IPS-11a (cell line): ENCODE data around the gene HOXB7.

Experiments
- H3K4me3 ChIP-seq: one replicate; pipeline ENCODE4 v1.5.1; 2013; ENCODE audit warnings: low read depth, low read length, control low read depth

HOXB7 gene

DNA sequence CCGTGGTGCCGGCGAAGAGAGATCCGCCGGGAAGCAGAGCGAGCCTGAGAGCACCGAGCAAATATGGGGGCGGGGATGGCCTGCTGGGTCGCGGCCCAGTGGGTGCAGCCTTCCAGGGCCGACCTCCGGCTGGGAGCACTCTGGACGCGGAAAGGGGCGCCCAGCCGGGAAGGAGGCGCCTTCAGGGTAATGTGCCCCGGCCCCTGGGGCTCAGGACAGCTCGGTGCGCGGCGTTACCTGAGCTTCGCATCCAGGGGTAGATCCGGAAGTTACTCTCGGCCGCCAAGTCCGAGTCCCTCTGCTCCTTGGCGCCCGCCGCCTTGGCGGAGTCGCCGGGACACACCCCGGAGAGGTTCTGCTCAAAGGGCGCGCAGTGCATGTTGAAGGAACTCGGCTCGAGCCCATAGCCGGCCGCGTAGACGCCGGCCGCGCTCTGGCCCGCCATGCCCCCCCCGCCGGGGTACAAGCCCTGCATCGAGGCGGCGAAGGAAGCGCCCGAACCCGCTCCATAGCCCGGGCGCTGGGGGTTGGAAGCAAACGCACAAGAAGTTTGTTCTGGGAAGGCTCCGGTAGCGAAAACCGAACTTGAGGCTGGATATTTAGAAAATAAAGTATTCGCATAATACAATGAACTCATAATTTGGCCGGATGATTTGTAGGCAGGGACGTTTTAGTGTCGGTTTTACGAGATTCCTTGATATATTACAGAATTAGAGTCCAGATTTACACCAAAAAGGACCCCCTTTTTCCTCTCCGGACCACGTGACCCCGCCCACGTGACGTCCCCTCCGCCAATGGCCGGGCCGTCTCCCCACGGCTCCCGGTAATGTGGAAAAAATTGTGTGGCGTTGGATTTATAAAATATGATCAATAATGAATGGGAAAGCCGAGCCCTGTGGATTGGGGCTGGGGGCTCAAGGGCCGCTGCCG is at the start of gene HOXB7:
HOXB7 (minus strand) TSS at position 736 of the 930 bp plus-strand sequence; CDS start at position 637, 99 bp downstream.
- H3K4me3 ChIP-seq = no peak within 1 kb of the TSS

DNA sequence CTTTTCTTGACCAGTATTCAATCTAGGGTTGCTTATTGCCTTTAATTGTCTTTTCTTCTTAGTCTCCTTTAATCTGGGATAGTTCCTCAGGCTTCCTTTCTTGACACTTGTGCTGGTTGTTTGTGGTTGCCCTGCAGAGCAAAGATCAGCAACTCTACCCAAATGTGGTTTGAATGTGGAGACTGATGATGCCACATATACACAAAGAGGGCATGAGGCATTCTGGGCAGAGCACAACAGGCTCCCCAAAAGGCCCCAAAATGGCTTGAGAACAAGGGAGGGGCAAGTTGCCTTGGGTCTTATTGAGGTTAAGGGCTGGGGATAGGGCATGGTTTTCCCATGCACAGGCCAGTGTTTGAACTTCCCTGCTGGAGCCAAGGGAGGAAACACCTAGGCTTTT is 45.1 kb upstream of the HOXB7 start:
- H3K4me3 ChIP-seq = no peak overlapping the region

DNA sequence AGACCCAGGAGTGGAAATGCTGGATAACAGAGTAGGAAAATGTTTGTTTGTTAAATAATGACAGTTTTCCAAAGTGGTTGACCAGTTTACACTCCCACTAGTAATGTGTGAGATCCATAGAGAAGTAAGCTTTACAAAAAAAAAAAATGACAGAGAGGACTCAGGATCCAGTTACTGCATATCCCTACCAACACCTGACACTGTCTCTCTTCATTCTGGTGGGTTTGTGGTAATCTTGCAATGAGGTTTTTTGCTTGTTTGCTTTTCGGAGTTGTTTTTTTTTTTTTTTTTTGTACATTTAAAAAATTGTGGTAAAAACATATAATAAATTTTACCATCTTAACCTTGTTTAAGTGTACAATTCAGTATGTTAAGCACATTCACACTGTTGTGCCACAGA is 38.9 kb upstream of the HOXB7 start:
- no peak overlapping the region for H3K4me3 ChIP-seq

DNA sequence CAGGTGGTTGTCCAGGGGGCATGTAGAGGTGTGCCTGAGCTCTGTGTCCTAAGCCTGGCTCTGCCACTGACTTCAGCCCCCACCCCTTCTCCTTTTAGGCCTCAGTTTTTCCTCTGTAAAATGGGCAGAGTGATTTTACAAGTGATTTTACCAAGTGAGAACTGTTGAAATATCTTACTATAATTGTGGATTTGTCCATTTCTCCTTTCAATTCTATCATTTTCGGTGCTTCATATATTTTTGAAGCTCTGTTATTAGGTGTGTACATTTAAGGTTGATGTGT is 37.1 kb upstream of the HOXB7 start:
- H3K4me3 ChIP-seq = no peak overlapping the region

DNA sequence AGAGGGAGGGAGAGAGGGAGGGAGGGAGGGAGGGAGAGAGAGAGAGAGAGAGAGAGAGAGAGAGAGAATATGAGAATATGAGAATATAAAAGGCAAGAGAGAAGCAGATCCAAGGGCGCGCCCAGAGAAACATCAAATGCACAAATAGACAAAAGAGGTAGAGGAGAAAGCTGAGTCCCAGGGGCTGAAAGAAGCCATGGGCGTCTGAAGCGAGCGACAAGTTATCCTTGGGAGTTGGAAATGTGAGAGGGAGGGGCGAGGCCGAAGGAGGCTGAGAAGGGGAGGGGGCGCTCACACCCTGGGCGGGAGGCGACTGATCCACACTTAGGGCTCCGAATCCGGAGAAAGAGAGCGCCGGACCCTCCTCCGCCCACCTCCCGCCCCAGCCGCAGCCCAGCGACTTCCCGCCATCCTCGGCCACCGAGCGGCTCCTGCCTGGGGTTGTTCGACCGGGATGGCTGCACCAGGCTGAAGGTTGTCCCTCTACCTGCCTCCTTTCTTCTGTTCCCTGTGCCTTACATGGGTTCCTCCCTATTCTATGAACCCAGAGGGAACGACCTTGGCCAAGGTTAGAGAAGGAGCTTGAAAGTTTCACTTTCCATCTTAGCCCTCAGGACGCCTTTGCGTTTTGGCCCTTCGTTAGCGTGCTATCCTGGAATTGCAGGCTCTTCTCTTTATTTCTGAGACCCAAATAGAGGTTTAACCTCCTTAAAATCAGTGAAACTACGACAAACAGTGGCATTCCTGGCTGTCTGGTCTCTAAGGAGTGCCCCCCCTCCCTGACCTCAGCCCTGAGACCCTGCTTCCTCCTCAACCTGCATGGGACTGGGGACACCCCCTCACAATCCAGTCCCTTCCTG is 36.5 kb upstream of the HOXB7 start:
- peak overlapping the region; percentile 10 for H3K4me3 ChIP-seq

DNA sequence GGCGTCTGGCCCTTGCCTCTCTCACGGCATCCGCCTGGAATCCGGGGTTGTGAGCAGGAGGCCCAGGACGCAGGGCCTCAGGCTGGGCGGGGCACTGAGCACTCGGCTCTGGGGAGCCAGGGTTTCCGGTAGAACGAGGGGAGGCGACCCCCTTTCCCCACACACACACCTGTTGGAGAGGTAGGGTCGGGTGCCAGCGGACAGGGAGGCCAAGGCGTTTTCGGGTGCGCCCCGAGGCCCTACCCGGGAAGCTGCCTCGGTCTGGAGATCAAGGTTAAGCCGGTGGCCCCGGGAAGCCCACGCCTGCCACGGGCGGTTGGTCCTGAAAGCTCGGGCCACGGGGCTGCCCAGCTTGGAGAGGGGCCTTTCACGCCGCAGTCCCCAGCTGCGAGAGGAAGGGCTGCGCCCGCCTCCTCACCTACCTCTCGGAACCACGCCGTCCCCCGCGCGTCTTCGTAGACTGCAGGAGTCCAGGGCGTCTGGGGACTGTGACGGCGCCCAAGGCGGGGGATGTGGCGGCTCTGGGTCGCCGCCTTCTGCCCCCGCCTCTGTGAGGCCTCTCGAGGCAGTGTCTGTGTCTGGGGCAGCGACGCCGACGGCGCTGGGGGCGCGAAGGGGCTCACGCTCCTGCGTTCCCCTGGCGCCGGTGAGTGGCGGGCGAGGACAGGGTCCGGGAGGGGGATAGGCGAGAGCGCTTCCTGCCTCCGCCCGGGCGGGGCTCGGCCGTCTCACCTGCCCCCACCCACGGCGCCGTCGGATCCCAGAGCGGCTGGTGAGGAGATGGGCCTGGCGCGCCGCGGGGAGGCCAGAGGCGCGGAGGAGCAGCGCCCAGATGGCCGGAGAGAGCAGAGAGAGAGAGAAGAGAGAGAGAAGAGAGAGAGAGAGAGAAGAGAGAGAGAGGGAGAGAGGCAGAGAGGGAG is 35.6 kb upstream of the HOXB7 start:
- no peak overlapping the region for H3K4me3 ChIP-seq

DNA sequence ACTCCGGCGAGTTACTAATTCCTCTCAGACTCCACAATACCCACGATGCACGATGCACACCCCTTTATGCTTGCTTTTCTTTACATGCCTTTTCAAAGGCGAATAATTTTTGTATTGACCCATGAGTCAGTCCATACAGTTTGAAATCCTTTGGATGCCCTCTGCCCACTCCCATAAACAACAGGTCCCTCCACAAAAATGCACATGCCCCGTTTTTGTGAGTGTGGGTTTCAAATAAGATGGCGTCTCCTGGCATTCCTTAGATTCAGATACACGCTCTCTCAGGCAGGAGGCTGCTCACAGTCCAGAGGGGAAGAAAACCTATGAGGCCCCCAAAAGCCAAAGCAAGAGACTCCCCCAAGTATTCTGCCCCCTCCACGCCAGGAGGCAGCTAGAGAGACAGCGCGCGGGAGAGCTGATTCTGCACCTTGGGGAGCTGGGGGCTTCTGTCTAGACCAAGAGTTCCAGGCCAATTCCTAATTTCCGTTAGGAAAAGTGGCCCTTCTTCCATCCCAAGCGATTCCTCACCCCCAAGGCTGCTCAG is 34.9 kb upstream of the HOXB7 start:
- H3K4me3 ChIP-seq = no peak overlapping the region

DNA sequence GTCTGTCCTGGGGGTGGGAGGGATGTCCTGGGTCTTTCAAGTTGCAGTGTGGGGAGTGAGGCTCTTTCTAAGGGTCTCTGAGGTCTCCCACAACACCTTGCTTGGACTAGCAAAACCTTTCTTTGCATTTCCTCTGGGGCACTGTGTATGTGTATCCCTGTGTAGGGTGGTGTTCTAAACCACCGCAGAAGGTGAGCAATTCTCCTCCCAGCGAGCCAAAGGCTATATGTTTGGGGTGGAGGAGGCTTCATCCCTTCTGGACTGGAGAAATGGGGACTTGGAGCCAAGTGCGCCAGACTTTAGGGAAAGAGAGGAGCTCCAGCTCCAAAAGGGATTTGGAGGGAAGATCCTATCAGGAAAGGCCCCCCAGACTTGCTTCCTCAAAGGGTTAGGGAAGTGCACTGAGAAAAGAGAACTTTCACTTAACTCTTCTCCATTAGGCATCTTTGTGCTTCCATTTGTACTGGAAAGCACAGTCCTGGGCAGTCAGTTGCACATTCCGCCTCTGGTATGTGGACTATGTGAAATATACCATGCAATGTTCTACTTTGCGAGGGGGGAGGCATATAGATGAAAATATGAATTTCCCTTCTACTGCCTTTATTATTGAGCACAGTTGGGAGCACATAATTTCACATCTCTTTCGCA is 34.2 kb upstream of the HOXB7 start:
- H3K4me3 ChIP-seq = no peak overlapping the region

DNA sequence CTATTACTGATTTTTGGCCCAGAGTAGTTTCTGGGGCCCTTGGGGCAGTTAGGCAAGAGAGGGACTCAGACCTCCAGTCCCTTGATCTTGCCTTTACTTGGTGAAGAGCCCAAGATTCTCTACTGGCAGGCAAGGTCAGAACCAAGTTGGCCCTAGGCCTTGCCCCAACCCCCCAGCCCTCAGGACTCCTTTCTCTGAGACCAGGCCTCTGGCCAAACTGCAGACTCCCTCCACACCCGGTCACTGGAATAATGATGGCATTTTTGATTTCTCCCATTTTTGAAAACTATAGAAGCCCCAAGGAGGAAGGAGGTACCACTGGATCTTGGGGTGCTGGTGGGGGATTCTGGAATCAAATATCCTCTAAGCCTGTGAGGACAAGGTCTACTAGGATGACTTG is 33.3 kb upstream of the HOXB7 start:
- H3K4me3 ChIP-seq = no peak overlapping the region

DNA sequence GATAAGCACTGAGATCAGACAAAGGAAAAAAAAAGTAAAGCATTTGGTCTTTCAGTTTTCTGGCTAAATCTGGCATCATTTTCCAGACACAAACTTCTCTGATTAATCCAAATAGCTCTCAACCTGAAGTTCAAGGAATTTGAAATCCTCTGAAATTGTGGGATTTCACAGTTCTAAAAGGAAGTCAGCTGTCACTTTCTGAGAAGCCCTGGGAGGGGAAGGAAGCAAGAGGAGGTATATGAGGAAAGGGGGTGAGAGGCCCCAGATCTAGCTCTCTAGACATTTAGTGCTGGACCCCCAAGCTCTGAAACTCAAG is 32.8 kb upstream of the HOXB7 start:
- no peak overlapping the region for H3K4me3 ChIP-seq

DNA sequence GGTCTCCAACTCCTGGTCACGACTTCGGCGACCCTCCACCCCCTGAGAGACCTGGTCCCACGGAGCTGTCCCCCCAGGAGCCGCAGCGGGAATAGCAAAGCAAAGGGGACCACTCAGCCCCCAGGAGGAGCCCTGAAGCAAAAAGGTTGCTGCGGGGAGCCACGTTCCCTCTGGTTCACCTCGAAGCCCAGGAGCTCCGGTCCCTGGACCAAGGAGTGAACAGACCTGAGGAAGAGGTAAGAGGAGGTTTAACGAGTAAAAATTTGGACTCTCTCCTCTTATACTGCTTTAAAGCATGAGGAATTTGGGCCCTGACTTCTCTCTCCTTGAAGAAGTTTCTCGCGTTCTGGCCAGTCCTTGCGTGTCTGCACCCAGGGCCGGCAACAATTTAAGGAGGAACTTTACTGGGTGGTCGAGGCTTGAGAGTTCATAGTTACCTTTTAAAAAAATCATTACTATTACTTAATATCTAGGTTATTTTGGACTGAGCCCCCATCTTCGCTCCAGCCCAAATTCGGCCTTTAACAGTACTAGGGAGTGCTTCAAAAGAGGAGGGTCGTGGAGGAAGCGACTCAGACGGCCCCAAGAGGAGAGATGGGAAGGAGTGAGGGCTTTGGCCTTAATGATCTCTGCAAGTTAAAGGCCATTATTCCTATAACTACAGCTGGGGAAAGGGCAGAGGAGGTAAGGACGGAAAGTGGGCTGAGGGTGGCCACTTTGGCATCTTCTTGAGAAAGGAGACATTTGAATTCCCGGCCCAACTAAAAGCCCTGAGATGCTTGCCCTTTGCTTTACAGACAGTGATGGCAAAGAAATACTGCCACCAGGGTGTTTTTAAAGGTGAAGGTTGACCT is 32.3 kb upstream of the HOXB7 start:
- no peak overlapping the region for H3K4me3 ChIP-seq

DNA sequence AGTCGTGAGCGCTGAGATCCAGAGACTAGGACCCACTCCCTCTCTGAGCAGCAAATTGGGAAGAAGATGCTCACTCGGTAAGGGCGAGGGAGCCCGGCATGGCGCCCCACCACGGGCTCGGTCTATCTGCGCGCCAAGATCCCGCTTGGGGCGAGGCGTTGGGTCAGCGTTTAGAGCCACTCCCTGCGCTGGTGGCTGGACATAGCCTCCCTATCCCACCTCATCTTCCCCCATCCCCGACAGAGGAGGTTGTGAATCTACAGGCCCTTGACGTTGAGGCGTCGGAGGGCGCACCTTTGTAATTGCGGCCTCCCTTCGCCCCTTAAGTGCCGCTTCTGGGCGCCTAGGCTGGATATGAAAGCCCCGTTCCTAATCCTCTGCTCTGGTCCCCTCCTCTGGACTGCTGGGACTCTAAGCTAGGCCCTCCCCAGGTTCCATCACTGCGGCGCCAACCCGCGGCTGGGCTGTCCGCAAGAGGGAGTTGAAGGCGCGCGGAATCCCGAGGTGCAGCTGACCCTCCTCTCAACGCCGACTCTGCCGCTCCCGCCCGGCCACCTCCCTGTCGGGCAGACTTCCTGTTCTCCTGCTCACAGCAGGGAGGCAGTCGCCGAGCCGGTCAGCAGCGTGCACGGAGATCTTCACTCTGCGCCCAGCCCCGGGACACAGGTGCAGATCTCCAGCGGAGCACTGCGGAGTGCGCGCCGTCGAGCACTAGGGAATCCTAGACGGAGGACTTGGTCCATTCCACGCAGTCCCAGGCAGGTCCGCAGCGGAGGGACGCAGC is 31.4 kb upstream of the HOXB7 start:
- H3K4me3 ChIP-seq = no peak overlapping the region

DNA sequence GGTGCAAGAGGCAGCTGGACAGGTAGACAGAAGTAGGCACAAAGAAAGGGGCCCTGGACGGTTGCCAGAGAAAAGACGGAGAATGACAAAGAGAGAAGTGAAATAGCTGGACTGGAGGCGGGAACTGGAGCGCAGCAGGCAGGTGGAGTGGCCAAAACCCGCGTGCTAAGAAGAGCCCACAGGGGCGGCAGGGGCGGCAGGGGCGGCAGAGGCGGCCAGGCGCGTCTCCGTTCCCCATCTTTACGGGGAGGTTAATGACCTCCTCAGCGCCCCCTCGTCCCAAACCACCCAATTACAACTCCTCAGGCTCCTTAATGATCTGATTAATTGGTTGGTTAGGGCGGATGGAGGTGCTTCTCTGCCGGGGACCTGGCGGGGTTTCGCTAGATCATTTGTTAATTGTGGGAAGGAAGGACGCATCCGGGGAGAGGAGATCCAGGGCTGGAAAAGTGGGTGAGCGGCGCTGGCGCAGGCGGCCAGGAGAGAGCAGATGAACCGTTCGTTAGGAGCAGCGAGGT is 30.8 kb upstream of the HOXB7 start:
- H3K4me3 ChIP-seq = no peak overlapping the region

DNA sequence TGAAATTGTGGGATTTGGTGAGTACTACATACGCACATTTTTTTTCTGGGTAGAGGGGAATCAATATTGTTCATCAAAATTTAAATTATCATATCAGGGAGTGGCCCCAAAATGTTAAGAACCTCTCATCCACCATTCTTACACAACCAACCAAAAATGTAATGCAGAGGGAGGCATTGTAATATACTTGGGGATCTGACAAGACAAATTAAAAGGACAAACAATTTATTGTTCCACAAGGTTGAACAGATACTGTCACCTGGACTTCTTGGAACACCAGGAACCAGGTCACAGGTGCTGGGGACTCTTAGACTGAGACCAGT is 30.0 kb upstream of the HOXB7 start:
- no peak overlapping the region for H3K4me3 ChIP-seq

DNA sequence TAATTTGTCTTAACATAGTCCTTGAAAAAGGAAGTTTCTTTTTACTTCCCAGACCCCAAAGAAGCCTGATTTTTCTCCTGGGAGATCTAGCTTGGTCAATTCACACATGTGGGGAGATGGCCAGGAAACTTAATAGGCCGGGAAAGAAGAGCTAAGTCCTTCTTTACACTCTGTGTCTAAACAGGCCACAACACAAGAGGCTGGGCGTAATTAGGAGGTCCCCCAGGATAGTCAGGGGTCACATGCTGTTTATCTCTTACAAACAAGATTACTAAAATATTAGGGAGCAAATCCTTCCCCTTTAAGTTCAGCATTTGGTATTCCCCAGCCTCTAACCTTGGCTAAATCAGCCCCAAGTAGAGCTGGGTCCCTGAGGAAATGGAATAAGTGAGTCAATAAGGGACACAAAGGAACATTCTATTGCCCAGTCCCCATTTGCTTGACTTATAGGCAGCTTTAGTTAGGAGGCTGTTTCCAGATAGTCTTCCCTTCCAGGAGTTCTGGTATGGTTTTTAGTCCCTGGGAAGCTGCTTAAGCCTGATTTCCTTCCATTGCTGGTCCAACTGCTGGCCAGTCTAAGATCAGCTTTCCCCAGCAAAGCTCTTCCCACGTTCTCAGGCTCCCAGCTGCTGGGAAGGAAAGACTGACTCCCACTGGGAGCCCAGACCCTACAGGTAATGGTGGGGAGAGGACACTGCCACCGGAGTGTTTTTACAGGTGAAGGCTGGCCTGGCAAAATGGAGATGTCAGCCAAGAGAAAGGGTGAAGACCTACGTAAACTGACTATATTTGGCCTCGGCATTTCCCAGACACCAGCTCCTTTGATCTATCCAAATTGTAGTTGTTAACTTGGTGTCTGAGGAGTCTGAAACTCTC is 29.4 kb upstream of the HOXB7 start:
- no peak overlapping the region for H3K4me3 ChIP-seq

DNA sequence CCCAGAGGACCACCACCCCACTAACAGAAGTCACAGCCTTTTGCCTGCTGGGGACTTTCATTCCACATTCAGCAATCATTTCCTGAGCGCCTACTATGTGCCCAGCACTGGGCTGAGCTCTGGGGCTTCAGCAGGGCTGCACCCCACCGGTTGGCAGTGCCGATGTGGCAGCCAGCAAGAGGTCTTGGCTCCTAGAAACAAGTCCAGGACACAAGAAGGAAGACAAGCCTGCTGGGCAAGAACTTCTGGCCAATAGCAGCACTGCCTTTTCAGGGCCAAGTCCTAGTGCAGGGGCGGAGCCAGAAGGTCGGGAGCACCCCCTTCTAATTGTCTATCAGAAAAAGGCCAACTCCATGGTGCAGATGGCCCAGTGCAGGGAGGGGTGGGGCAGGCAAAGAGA is 28.3 kb upstream of the HOXB7 start:
- no peak overlapping the region for H3K4me3 ChIP-seq

DNA sequence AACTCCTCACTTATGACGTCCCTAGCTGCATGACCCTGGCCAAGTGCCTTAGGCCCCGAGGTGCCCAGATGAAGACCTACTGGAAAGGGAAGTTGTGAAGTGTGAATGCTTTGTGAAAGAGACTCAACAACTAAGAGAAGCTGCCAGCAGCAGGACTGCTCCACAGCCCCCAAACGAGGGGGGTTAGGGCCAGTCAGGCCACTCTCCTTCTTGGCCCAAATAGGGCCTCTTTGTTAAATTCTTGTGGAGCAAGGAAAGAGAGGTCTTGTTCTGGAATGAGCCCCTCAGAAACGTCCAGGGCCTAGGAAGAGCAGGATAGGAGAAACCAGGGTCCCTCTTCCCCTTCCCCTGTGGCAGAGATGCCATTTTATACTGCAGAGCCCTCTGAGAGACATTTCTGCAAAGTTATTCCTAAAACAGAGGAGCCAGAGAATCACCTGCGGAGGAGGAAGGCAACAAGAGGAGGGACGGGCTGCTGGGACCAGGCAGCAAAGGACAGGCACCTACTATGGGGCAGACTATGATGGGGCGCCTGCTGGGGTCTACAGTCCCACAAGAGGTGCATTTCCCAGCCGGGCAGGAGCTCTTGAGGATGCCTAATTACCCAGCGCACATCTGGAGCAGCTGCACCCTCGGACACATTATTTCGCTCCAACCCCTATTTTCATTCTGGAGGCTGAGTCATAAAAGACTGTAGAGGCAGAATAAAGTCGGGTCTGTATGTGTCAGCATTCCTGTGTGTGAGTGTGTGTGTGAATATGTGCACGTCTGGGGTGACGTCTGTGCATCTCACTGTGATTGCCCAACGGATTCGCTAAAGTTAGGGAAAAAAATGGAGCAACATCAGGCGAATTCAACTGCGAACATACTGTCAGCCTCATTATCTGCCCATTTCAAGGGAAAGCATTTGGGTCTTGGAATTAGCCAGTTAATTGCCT is 26.8 kb upstream of the HOXB7 start:
- H3K4me3 ChIP-seq = no peak overlapping the region
